ENCODE results near the gene TRPC4AP. TPM values are rescaled to one million over a fixed set of nuclear protein-coding genes. Genes with fewer than 3 reads are reported as not detected.

Gene TRPC4AP
- polyA plus RNA-seq, 2 of the 4 experiments (the other 2 are of a cell fraction), result 51.4 to 55.3 TPM

DNA sequence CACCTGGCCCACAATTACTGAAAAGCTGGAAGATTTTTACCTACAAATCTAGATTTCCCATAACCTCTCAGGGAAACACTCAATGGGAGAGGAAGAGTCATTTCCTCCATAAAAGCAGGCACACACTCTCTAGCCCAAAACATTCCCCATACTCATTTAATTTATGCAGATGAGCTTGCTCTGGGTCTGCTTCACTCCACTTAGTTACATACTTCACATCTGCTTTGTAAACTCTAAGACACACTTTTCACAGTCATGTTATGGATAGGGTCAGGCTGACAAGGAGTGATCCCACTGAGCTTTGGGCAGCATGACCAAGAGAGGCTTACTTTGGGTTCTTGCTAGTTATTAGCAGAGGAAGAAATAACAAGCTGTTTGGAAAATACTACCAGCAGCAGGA is 27.4 kb downstream of the TRPC4AP start:
- DNase-seq (ENCODE audit: low read depth in 1 of 2, low spot score in 1 of 2) (no peak), ATAC-seq (no peak), FAIRE-seq (no peak)
- H3K4me3 ChIP-seq, result no peak overlapping the region
- H3K9me3 ChIP-seq, result no peaks in the 10 kb centered on the region
- ChIA-PET CTCF (interaction anchor here (0.5 to 1.3 kb wide), 5 partner anchors 9 to 110 kb away, joined by 3 to 4 read pairs (median 4); partner anchors contain the start of genes GSS and MYH7B), POLR2A (no interaction called here)
- no peak overlapping the region for H3K27ac ChIP-seq
- TF ChIP-seq TP53 (CRISPR knock-in tag; IDR thresholded peaks at IDR 0.05) (no peak), E2F6 (IDR thresholded peaks at IDR 0.05; ENCODE audit: borderline replicate concordance, low read depth) (no peak), HOXB5 (CRISPR knock-in tag; IDR thresholded peaks at IDR 0.05) (no peak), FOSB (CRISPR knock-in tag; IDR thresholded peaks at IDR 0.05) (no peak), RNF2 (IDR thresholded peaks at IDR 0.05; ENCODE audit: borderline replicate concordance, low read depth) (no peak), ESRRA (IDR thresholded peaks at IDR 0.05; ENCODE audit: borderline replicate concordance, low read length) (no peak), POLR2AphosphoS2 (conservative IDR thresholded peaks at IDR 0.05; ENCODE audit: low read length) (no peak), EP300 (IDR thresholded peaks at IDR 0.05) (no peak), KDM5A (IDR thresholded peaks at IDR 0.05) (no peak), REST (IDR thresholded peaks at IDR 0.05) (no peak), CBX2 (IDR thresholded peaks at IDR 0.05; ENCODE audit: borderline replicate concordance, low read depth) (no peak), HOXA7 (CRISPR knock-in tag; IDR thresholded peaks at IDR 0.05) (no peak), CBX8 (IDR thresholded peaks at IDR 0.05) (no peak), ZC3H11A (IDR thresholded peaks at IDR 0.05) (no peak), FOXS1 (CRISPR knock-in tag; IDR thresholded peaks at IDR 0.05) (no peak), RAD21 (conservative IDR thresholded peaks at IDR 0.05 in 1 of 2, IDR thresholded peaks at IDR 0.05 in 1 of 2) (no peak)
- TF ChIP-seq, protein P1, sequence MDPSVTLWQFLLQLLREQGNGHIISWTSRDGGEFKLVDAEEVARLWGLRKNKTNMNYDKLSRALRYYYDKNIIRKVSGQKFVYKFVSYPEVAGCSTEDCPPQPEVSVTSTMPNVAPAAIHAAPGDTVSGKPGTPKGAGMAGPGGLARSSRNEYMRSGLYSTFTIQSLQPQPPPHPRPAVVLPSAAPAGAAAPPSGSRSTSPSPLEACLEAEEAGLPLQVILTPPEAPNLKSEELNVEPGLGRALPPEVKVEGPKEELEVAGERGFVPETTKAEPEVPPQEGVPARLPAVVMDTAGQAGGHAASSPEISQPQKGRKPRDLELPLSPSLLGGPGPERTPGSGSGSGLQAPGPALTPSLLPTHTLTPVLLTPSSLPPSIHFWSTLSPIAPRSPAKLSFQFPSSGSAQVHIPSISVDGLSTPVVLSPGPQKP (IDR thresholded peaks at IDR 0.05; ENCODE audit: low read depth, low read length), result no peak
- TF ChIP-seq, protein P2, sequence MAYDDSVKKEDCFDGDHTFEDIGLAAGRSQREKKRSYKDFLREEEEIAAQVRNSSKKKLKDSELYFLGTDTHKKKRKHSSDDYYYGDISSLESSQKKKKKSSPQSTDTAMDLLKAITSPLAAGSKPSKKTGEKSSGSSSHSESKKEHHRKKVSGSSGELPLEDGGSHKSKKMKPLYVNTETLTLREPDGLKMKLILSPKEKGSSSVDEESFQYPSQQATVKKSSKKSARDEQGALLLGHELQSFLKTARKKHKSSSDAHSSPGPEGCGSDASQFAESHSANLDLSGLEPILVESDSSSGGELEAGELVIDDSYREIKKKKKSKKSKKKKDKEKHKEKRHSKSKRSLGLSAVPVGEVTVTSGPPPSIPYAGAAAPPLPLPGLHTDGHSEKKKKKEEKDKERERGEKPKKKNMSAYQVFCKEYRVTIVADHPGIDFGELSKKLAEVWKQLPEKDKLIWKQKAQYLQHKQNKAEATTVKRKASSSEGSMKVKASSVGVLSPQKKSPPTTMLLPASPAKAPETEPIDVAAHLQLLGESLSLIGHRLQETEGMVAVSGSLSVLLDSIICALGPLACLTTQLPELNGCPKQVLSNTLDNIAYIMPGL (CRISPR knock-in tag; IDR thresholded peaks at IDR 0.05; ENCODE audit: borderline replicate concordance), result no peak
- no peak overlapping the region for H3K4me2 ChIP-seq
- H3K4me1 ChIP-seq, result peaks cover 6% of the 10 kb centered on the region; the same call in 1 of the 3 replicates

GRCh38 chr20:35063168-35063567 is 29.4 kb downstream of the TRPC4AP start:
- DNase-seq (ENCODE audit: low read depth in 1 of 2, low spot score in 1 of 2) (no peak), FAIRE-seq (no peak), ATAC-seq (no peak)
- peaks cover 3% of the 10 kb centered on the region; the same call in 1 of the 3 replicates for H3K4me1 ChIP-seq
- WGBS (ENCODE audit: missing lambda C conversion rate), result 96% methylated on average over 3 of the region's 3 CpGs
- H3K4me3 ChIP-seq, result no peak overlapping the region
- H3K27ac ChIP-seq, result no peak overlapping the region
- ChIA-PET POLR2A (no interaction called here), CTCF (interaction anchor here (1.0 to 1.2 kb wide), 4 partner anchors 9 to 146 kb away, joined by 3 to 7 read pairs (median 4); partner anchors contain the start of gene TRPC4AP)
- no peak overlapping the region for H3K4me2 ChIP-seq
- no peaks in the 10 kb centered on the region for H3K9me3 ChIP-seq
- no peak for TF ChIP-seq JUN (IDR thresholded peaks at IDR 0.05)
- TF ChIP-seq RARB (CRISPR knock-in tag; IDR thresholded peaks at IDR 0.05), result no peak
- no peak for TF ChIP-seq CHD4 (IDR thresholded peaks at IDR 0.05; ENCODE audit: borderline replicate concordance)
- TF ChIP-seq CBX8 (IDR thresholded peaks at IDR 0.05), result no peak
- no peak for TF ChIP-seq HEYL (CRISPR knock-in tag; IDR thresholded peaks at IDR 0.05)
- TF ChIP-seq TFCP2L1 (CRISPR knock-in tag; IDR thresholded peaks at IDR 0.05), result no peak
- TF ChIP-seq ZSCAN20 (CRISPR knock-in tag; IDR thresholded peaks at IDR 0.05), result no peak
- no peak for TF ChIP-seq RFX5 (IDR thresholded peaks at IDR 0.05)
- no peak for TF ChIP-seq ZFP36 (IDR thresholded peaks at IDR 0.05; ENCODE audit: borderline replicate concordance, partially characterized antibody)
- TF ChIP-seq ESRRA (IDR thresholded peaks at IDR 0.05; ENCODE audit: borderline replicate concordance, low read length), result no peak
- TF ChIP-seq CBX2 (IDR thresholded peaks at IDR 0.05; ENCODE audit: borderline replicate concordance, low read depth), result no peak
- no peak for TF ChIP-seq EHF (CRISPR knock-in tag; IDR thresholded peaks at IDR 0.05)
- TF ChIP-seq NFE2L2 (conservative IDR thresholded peaks at IDR 0.05; ENCODE audit: low read length), result no peak
- no peak for TF ChIP-seq FOSL2 (IDR thresholded peaks at IDR 0.05)
- TF ChIP-seq FOSL2 (CRISPR knock-in tag; IDR thresholded peaks at IDR 0.05), result no peak
- no peak for TF ChIP-seq ZC3H11A (IDR thresholded peaks at IDR 0.05)
- TF ChIP-seq HOXA7 (CRISPR knock-in tag; IDR thresholded peaks at IDR 0.05), result no peak
- TF ChIP-seq SMC3 (IDR thresholded peaks at IDR 0.05), result no peak
- no peak for TF ChIP-seq MAZ (IDR thresholded peaks at IDR 0.05; ENCODE audit: borderline replicate concordance, low read depth, low read length)
- TF ChIP-seq, protein P3, sequence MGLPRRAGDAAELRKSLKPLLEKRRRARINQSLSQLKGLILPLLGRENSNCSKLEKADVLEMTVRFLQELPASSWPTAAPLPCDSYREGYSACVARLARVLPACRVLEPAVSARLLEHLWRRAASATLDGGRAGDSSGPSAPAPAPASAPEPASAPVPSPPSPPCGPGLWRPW (IDR thresholded peaks at IDR 0.05), result no peak
